GM21737 (cell line): Measurements from ENCODE around the gene MEIS1.
"Not testable (repeated sequence)": the region's sequence is repeated elsewhere in the genome, so short reads cannot be mapped to it uniquely, and the experiment has no call there.

Experiments used
- ATAC-seq: cut with Tn5 transposase; IDR thresholded peaks from one replicate; pipeline ENCODE4 v1.9.1; 2021; ENCODE audit warnings: mild to moderate bottlenecking, moderate library complexity; ENCODE audit not compliant: unreplicated experiment

MEIS1 gene

GRCh38 chr2:66464930-66465637, 30.2 kb downstream of the MEIS1 start:
- ATAC-seq, result no peak

- ATAC-seq, result no peak
Measured at GRCh38 chr2:66466433-66466832, 31.5 kb downstream of the MEIS1 start.

GRCh38 chr2:66467718-66468117, 32.8 kb downstream of the MEIS1 start:
- ATAC-seq, result no peak

DNA sequence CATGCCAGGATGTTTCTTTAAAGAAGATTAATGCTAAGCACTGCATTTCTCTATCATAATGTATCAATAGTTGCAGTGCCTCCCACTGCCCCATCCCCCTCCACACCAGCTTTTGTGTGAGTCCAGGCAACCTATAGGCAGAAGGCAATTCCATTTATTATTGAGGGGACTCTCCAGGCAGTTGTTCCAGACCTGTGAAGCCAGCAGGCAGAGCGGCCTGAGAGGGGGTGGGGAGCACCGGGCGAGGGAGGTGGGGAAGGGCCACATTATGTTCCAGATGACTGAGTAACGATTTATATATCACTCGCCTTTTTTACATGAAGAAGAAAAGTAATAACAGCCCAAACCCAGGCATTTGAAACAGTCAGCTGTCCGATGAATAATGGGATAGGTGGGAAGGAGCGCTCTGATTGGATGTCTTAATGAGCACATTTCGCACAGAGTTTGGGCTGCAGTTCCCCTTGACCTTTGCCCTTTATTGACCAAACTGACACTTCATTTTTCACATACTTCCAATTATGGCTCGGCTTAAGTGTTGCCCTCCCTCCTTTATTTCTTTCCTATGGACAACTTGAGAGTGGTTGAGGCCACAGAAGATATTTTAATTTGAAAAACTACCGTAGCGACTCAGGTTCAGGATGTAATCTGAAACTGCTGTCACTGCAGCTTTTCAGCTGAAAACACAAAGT, 34.4 kb downstream of the MEIS1 start:
- ATAC-seq, result no peak

GRCh38 chr2:66470199-66470598, 35.3 kb downstream of the MEIS1 start:
- ATAC-seq, result no peak

- no peak for ATAC-seq
Measured at GRCh38 chr2:66472225-66472843, 37.4 kb downstream of the MEIS1 start.

GRCh38 chr2:66477135-66477842, 42.4 kb downstream of the MEIS1 start:
- ATAC-seq, result no peak

GRCh38 chr2:66478299-66478698, 43.4 kb downstream of the MEIS1 start:
- ATAC-seq, result no peak

DNA sequence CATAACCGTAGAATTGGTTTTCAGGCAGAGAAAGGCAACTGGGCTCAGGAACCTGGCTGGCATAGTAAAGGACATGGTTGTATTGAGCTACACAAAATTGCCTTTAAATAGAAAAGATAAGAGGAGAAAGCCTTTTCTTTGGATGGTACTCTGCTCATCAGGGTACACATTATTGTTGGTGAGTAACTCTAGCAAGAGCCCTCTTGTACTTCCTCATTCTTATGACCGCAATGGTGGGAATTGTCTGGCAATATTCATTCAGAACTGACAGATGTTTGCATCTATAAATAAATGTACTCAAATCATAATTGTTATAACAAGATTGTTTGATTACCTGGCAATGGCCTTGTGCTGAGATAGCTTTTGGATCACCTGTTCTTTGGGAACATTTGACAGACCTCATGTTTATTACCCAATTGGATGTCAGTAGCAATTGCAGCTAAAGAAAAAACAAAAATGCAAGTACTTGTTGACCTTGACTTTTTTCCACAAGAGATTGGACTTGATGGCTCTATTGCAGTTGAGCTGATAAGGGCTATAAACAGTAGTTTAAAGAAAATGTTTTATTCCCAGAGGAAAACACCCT, 43.9 kb downstream of the MEIS1 start:
- no peak for ATAC-seq

GRCh38 chr2:66481100-66481549, 46.2 kb downstream of the MEIS1 start:
- ATAC-seq, result no peak

DNA sequence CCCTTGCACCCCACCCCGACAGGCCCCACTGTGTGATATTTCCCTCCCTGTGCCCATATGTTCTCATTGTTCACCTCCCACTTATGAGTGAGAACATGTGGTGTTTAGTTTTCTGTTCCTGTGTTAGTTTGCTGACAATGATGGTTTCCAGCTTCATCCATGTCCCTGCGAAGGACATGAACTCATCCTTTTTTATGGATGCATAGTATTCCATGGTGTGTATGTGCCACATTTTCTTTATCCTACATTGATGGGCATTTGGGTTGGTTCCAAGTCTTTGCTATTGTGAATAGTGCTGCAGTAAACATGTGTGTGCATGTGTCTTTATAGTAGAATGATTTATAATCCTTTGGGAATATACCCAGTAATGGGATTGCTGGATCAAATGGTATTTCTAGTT, 50.3 kb downstream of the MEIS1 start:
- ATAC-seq, result not testable (repeated sequence)

- ATAC-seq, result no peak
Measured at GRCh38 chr2:66488946-66489345, 54.0 kb downstream of the MEIS1 start.

GRCh38 chr2:66489436-66489835, 54.5 kb downstream of the MEIS1 start:
- ATAC-seq, result no peak

DNA sequence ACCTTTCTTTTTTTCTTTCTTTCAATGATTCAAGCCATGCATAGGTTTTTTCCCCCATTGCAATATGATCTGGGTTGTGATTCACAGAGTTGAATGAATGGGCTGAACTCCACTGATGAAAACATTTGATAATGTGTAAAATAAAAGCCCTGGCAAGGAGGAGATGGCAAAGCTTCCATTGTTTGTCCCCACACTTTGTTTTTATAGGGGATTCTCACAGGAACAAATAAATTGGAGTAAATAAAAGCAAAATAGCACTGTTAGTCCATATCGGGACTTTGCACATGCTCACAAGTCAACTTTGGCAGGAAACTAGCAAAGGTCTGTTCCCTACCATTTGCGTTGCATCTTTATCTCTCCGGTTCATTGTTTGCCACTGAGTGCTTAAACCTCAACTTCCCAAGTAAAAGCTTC, 55.7 kb downstream of the MEIS1 start:
- ATAC-seq, result no peak

- ATAC-seq, result no peak
Measured at GRCh38 chr2:66494708-66495107, 59.8 kb downstream of the MEIS1 start.

DNA sequence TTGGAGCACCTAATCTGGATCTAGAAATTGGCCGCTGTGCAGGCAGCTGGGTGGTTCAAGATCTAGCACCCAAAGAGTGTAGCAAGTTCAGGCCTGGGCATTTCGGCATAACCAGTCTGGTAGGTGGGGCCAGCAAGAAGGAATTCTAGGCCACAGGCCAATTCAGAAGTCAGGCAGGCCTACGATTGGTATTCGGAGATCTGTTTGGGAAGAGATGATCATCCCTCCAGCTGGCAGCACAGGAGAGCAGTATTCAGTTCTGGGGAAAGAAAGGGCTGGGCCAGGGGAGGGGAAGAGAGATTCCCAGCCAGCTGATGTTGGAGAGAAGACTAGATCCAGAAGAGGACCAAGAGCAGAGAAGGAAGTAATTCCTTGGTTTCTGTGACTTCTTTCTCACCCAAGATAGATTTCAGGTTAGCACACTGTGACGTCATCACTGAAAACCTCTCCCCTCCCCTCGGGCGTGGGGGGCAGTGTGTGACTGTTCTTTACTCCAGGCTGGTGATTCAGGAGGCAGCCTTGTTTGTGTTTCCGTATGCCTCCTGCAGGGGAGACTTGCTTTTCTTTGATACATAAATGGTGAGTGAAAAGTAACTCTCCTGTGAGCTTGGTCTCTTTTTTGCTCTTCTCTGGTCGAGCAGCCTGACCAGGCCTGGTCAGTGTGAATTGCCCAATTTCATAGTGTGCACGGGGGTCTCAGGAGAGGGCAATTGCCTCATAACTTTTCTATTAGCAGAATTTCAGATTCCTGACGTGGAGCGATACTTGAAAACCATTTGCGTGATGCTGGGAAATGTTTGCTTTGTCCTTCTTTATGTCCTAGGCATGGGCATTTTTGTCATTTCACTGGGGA, 61.1 kb downstream of the MEIS1 start:
- no peak for ATAC-seq

DNA sequence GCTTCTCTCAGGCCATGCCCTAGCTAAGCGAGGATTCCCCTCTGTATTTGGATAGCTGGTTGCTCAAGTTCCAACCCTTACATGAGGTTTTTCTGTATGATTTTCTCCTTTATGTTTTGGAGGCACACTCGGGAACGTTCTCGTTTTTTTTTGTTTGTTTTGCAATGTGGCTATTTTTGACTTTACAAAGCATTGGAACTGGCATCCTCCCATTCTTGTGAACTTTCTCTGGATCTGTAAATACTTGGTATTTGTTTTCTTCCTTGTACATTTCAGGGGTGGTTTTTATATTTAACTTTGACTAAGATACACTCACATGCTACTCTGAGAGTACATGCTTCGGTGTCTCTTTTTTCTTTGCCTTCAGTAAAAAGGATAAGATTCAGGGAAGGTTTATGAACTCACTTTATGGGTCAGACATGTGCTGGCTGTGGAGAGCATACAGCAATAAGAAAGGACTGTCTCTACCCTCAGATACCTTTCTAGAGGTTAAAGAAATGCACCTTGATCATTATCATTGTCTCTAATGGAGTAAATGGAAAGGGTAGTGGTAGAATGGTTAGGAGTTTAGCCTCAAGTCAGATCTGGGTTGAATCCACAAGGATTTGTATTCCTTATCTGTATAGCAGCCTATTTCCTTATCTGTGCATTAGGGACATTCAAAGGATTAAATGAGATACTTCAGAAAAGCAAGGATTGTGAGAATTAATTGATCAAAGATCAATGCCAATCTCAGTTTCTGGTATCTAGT, 61.9 kb downstream of the MEIS1 start:
- no peak for ATAC-seq

DNA sequence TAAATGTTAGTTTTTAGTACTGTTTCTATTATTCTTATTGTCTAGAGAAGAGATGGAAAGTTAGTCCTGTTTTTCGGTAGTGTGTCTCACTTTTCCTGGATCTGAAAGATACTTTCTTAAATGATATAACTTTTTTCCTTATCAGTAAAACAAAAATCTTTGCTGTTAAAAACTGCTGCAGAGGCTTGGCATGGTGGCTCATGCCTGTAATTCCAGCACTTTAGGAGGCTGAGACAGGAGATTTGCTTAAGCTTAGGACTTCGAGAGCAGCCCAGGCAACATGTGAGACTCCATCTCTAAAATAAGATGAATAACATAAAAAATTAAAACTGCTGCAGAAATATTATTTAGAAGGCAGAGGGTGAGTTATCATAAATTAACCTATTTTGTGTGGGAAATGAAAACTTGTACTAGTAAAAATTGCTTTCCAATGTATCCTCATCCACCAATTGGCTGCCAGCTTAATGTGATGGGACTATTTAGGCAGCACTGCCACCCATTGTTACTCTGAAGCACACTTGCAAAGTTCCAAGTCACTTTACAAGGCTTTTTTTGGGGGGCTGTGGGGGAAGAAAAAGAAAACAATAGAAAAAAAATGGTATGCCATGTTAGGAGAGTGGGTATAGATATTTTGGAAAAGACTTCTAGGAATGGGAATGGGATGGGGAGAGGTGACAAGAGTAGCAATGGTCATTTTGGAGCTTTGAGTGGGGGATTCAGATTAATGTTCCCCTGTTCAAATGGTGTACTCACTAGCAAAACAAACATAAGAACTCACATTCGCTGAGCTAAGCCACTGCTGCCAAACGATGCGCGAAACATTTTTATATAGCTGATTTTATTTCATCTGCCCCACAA, 62.7 kb downstream of the MEIS1 start:
- ATAC-seq, result no peak
